K562 (cell line): Measurements from ENCODE around the gene APLNR. TPM values are rescaled to one million over a fixed set of nuclear protein-coding genes. Genes with fewer than 3 reads are reported as not detected.
A peak's percentile ranks its signal among the peaks of the same experiment; 100 is the strongest.

Experiments
- ATAC-seq: fragments of 200-7000 bp; cut with Tn5 transposase; 3 replicates; pipeline ENCODE4 v1.9.1; 2020; ENCODE audit warnings: moderate library complexity
- BruUV-seq: library from RNA; stranded (reverse); fragments of 400-500 nt; replicated peaks from 2 replicates; lab custom pipeline; 2021; lab: Mats Ljungman, UMichigan
- CTCF ChIA-PET: fragments of 300-600 bp; formaldehyde crosslinking; extraction: SDS; loops from one replicate; lab custom pipeline; 2021; ENCODE audit warnings: low intra/inter-chr PET ratio; lab: Yijun Ruan, JAX
- POLR2A ChIA-PET: fragments of 300-600, 350-650 bp; sonication (Branson Sonifier 250); formaldehyde crosslinking; extraction: SDS; loops from one replicate; lab custom pipeline; 2021; ENCODE audit warnings: antibody characterized with exemption, inconsistent platforms; lab: Yijun Ruan, JAX
- DNase-seq, 4 experiments: peaks; one replicate each; pipeline versions ENCODE4 v3.0.0 to v3.0.0-alpha.2; 2011 to 2018; ENCODE audit warnings: low spot score in 3 of 4, mixed read lengths in 3 of 4; ENCODE audit errors: extremely low read depth in 1 of 4
- FAIRE-seq: peaks from 2 replicates; lab custom pipeline; 2011; peaks lifted over from hg19 to GRCh38; lab: Jason Lieb, UNC
- H2AFZ ChIP-seq: 2 replicates; pipeline ENCODE4 v1.6.0; 2011; ENCODE audit warnings: low read depth, low read length, control low read depth, inconsistent platforms
- H3K27ac ChIP-seq: fragments of 200-600 bp; 3 replicates; pipeline ENCODE4 v1.8.0; 2011; ENCODE audit warnings: low read depth, mild to moderate bottlenecking, control low read depth, inconsistent platforms, low read length, moderate library complexity, mixed read lengths; ENCODE audit errors: extremely low read depth
- H3K27me3 ChIP-seq, 2 experiments: fragments of 300-600 bp in 1 of 2; 2 replicates in 1 of 2; 3 replicates in 1 of 2; pipeline versions ENCODE4 v1.6.0 to v1.8.0; 2011; ENCODE audit warnings: inconsistent platforms in 2 of 2, low read length in 2 of 2, mild to moderate bottlenecking in 1 of 2, mixed read lengths in 1 of 2, moderate library complexity in 1 of 2; ENCODE audit not compliant: control insufficient read depth in 2 of 2, insufficient read depth in 2 of 2
- H3K36me3 ChIP-seq: fragments of 300-600 bp; 3 replicates; pipeline ENCODE4 v1.8.0; 2011; ENCODE audit warnings: mild to moderate bottlenecking, low read length, inconsistent platforms; ENCODE audit not compliant: control insufficient read depth, insufficient read depth
- H3K4me1 ChIP-seq, 2 experiments: fragments of 200-600 bp in 1 of 2; replicated peaks in 1 of 2; 2 replicates in 1 of 2; 3 replicates in 1 of 2; pipeline versions ENCODE4 v1.5.1 to v1.8.0; 2011; ENCODE audit warnings: inconsistent platforms in 2 of 2, low read length in 2 of 2, mild to moderate bottlenecking in 1 of 2, mixed read lengths in 1 of 2, moderate library complexity in 1 of 2; ENCODE audit not compliant: control insufficient read depth in 2 of 2, insufficient read depth in 2 of 2
- H3K4me2 ChIP-seq: 2 replicates; pipeline ENCODE4 v1.6.1; 2011; ENCODE audit warnings: low read length, control low read depth, inconsistent platforms, mixed read lengths; ENCODE audit not compliant: insufficient read depth
- H3K4me3 ChIP-seq: fragments of 200-600 bp; sonication (generic), shearing (Covaris generic); 2 replicates; pipeline ENCODE4 v1.5.1; 2016; ENCODE audit warnings: control low read depth, inconsistent platforms
- H3K79me2 ChIP-seq: fragments of 200-600 bp; 3 replicates; pipeline ENCODE4 v1.8.0; 2011; ENCODE audit warnings: low read length, inconsistent platforms; ENCODE audit not compliant: control insufficient read depth, insufficient read depth
- H3K9ac ChIP-seq, 2 experiments: 2 replicates each; pipeline versions ENCODE4 v1.6.0 to v1.6.1; 2011; ENCODE audit warnings: low read depth in 2 of 2, low read length in 2 of 2, control low read depth in 1 of 2, inconsistent platforms in 1 of 2, mild to moderate bottlenecking in 1 of 2, mixed read lengths in 1 of 2; ENCODE audit not compliant: insufficient read depth in 1 of 2
- H3K9me1 ChIP-seq: one replicate; pipeline ENCODE4 v1.6.0; 2011; ENCODE audit warnings: inconsistent platforms, mild to moderate bottlenecking, low read length, moderate library complexity; ENCODE audit not compliant: control insufficient read depth, insufficient read depth
- H3K9me3 ChIP-seq: replicated peaks from 2 replicates; pipeline ENCODE4 v1.5.1; 2011; ENCODE audit warnings: low read depth, low read length, inconsistent platforms; ENCODE audit not compliant: control insufficient read depth, insufficient read depth
- H4K20me1 ChIP-seq: replicated peaks from 2 replicates; pipeline ENCODE4 v1.6.1; 2011; ENCODE audit warnings: low read length, inconsistent platforms, mixed read lengths; ENCODE audit not compliant: control insufficient read depth, insufficient read depth
- BCL6 ChIP-seq: fragments of 250-450 bp; sonication (Bioruptor Pico); IDR thresholded peaks from 2 replicates; pipeline ENCODE4 v1.4.0; 2020
- BRD9 ChIP-seq: fragments of 450-650 bp; IDR thresholded peaks from 2 replicates; pipeline ENCODE4 v1.6.1; 2018; ENCODE audit warnings: low read depth; ENCODE audit not compliant: partially characterized antibody
- EGR1 ChIP-seq: fragments of 450-650 bp; conservative IDR thresholded peaks from 2 replicates; pipeline ENCODE4 v1.6.1; 2017; ENCODE audit warnings: mild to moderate bottlenecking
- ELF2 ChIP-seq: fragments of 250-450 bp; sonication (Bioruptor Pico); IDR thresholded peaks from 2 replicates; pipeline ENCODE4 v1.5.0; 2021; ENCODE audit warnings: mild to moderate bottlenecking
- ILK ChIP-seq: fragments of 450-650 bp; IDR thresholded peaks from 2 replicates; pipeline ENCODE4 v1.6.1; 2016; ENCODE audit warnings: missing genetic modification characterization, low read depth, mild to moderate bottlenecking, missing compliant biosample characterization, moderate library complexity, borderline replicate concordance
- WGBS: fragments of 100-300 bp; shearing (Covaris generic); methylation state at CpG from one replicate; pipeline ENCODE4 v1.1.6; 2016; ENCODE audit warnings: low coverage, mixed read lengths; ENCODE audit not compliant: insufficient coverage; ENCODE audit errors: missing lambda C conversion rate; 5-methylcytosine and 5-hydroxymethylcytosine counted together
- in situ Hi-C: fragments of 300-500 bp; cut with MboI; formaldehyde crosslinking; loops from 4 replicates; pipeline ENCODE4 v1.15.0; 2018; ENCODE audit warnings: inconsistent platforms, mixed read lengths
- intact Hi-C: fragments of 100-400 bp; cut with micrococcal nuclease; formaldehyde crosslinking; loops from 2 replicates; pipeline ENCODE4 v1.14.2; 2022
- polyA plus RNA-seq, 8 experiments: library from polyadenylated mRNA; depleted of rRNA in 4 of 8; stranded (reverse) in 5 of 8; unstranded in 3 of 8; fragments of >200 nt; fragmentation: Nextera tagmentation in 2 of 8; fragmentation: Illumina TruSeq in 1 of 8; extraction: Ambion mirVana in 2 of 8; extraction: Trizol in 1 of 8; gene quantifications; 2 replicates each; pipeline versions ENCODE4 v1.2.1 to v1.2.3, GENCODE V29; 2011 to 2014; ENCODE audit warnings: inconsistent platforms in 1 of 8, missing spikeins in 1 of 8
- total RNA-seq, 7 experiments: library from RNA; depleted of rRNA in 6 of 7; stranded (reverse); fragments of >200 nt in 6 of 7; fragmentation: Illumina TruSeq in 2 of 7; extraction: Trizol in 2 of 7; gene quantifications; 2 replicates each; pipeline versions ENCODE4 v1.2.1 to v1.2.3, GENCODE V29; 2011 to 2021; ENCODE audit warnings: low replicate concordance in 1 of 7
- TF ChIP-seq, protein P1 (sequence below): fragments of 450-650 bp; IDR thresholded peaks from 2 replicates; pipeline ENCODE4 v1.6.1; 2018; ENCODE audit not compliant: partially characterized antibody

APLNR gene
- total and polyA plus RNA-seq, 9 of the 15 experiments (the other 6 are each of a cell fraction or from before 2014, with no cell fraction given): 0.15 to 2.0 (median 0.65) TPM

DNA sequence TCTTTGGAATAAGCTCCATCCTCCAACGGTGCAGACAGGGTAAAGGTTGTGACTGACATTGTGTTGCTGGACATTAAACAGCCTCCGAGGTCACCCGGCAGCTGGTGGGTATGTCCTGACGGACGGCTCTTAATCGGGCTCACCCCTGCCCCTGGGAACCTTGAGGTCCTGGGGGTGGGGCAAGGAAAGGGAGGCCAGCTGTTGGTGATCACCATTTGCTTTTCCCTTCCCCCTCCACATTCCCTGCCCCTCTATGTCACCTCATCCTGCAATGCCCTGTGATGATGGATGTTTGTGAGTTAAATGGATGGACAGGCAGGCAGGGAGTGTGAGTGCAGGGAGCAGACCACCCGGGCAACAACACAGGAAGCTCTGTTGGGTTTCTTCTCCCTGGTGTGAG is 26.3 kb downstream of the APLNR start:
- ATAC-seq (no peak), FAIRE-seq (no peak), DNase-seq (no peak)
- no peak overlapping the region for H2AFZ ChIP-seq
- BruUV-seq: no TSS peak
- H3K4me3 ChIP-seq: no peak overlapping the region
- H3K9me3 ChIP-seq: no peaks in the 10 kb centered on the region
- H3K9ac ChIP-seq: no peak overlapping the region
- no peak overlapping the region for H3K27ac ChIP-seq
- CTCF ChIA-PET: no interaction called here
- H3K36me3 ChIP-seq: no peaks in the 10 kb centered on the region
- 11% methylated on average over 7 of the region's 7 CpGs for WGBS
- POLR2A ChIA-PET: interaction anchor here (0.6 kb wide), 1 partner anchor 19 kb away, joined by 4 read pairs; no protein-coding TSS in a partner anchor
- TF ChIP-seq BCL6 (CRISPR knock-in tag) (no peak), EGR1 (no peak), ILK (no peak), ELF2 (no peak), BRD9 (no peak)
- TF ChIP-seq, protein P1, sequence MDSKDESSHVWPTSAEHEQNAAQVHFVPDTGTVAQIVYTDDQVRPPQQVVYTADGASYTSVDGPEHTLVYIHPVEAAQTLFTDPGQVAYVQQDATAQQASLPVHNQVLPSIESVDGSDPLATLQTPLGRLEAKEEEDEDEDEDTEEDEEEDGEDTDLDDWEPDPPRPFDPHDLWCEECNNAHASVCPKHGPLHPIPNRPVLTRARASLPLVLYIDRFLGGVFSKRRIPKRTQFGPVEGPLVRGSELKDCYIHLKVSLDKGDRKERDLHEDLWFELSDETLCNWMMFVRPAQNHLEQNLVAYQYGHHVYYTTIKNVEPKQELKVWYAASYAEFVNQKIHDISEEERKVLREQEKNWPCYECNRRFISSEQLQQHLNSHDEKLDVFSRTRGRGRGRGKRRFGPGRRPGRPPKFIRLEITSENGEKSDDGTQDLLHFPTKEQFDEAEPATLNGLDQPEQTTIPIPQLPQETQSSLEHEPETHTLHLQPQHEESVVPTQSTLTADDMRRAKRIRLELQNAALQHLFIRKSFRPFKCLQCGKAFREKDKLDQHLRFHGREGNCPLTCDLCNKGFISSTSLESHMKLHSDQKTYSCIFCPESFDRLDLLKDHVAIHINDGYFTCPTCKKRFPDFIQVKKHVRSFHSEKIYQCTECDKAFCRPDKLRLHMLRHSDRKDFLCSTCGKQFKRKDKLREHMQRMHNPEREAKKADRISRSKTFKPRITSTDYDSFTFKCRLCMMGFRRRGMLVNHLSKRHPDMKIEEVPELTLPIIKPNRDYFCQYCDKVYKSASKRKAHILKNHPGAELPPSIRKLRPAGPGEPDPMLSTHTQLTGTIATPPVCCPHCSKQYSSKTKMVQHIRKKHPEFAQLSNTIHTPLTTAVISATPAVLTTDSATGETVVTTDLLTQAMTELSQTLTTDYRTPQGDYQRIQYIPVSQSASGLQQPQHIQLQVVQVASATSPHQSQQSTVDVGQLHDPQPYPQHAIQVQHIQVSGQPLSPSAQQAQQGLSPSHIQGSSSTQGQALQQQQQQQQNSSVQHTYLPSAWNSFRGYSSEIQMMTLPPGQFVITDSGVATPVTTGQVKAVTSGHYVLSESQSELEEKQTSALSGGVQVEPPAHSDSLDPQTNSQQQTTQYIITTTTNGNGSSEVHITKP: peak; percentile 26
- no peaks in the 10 kb centered on the region for H3K79me2 ChIP-seq
- H3K27me3 ChIP-seq: peaks cover 0 to 14% of the 10 kb centered on the region in 2 experiments; a peak in 3 of 5 replicates
- intact Hi-C loops: no loop called here
- H3K4me1 ChIP-seq: no peaks in the 10 kb centered on the region
- in situ Hi-C loops: no loop called here
- no peaks in the 10 kb centered on the region for H4K20me1 ChIP-seq
- no peak overlapping the region for H3K4me2 ChIP-seq
- no peaks in the 10 kb centered on the region for H3K9me1 ChIP-seq
